Eye (tissue), 1 donor: ENCODE measurements around the gene ELMO1.
A peak's percentile ranks its signal among the peaks of the same experiment; 100 is the strongest.

Source experiments
- DNase-seq: peaks from one replicate; pipeline ENCODE4 v3.0.0-alpha.2; 2015

Gene ELMO1

DNA sequence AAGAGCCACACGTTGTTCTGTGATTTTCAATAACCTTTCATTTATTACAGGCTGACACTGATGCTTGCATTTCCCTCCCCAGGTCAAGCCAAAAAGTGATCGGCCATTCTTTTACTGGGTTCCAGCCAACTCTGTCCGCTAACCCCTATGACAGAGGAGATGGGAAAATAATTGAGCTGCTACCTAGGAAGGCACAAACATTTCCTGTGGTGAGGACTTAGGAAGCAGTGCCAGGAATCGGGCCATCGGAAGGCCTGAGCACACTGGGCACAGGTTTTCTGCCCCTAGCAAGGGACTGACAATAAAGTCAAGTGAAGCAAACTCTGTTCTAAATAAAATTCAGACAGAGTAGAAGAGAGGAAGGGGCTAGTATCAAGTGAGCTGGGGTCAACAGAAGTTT, 411.4 kb downstream of the ELMO1 start:
- no peak for DNase-seq

GRCh38 chr7:37035631-37036030, 413.0 kb downstream of the ELMO1 start:
- no peak for DNase-seq

DNA sequence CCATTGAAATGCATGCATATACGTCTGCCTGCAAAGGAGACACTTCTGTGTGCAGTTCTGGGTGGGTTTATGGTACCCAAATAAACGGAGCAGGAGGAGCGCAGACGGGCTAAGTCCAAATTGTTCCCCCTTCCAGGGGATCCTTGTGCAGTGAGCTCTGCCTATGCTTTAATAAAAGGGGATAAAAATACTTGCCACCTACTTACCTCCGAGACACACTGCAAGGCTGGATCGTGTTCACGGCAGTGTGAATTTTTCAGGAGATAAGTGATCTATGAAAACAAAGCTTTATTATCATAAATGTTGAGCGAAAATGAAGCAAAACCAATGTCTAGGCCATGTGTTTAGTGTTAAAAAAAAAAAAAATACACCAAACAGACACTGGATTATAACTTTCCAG, 415.5 kb downstream of the ELMO1 start:
- no peak for DNase-seq

GRCh38 chr7:37032258-37032601, 416.4 kb downstream of the ELMO1 start:
- DNase-seq: no peak

DNA sequence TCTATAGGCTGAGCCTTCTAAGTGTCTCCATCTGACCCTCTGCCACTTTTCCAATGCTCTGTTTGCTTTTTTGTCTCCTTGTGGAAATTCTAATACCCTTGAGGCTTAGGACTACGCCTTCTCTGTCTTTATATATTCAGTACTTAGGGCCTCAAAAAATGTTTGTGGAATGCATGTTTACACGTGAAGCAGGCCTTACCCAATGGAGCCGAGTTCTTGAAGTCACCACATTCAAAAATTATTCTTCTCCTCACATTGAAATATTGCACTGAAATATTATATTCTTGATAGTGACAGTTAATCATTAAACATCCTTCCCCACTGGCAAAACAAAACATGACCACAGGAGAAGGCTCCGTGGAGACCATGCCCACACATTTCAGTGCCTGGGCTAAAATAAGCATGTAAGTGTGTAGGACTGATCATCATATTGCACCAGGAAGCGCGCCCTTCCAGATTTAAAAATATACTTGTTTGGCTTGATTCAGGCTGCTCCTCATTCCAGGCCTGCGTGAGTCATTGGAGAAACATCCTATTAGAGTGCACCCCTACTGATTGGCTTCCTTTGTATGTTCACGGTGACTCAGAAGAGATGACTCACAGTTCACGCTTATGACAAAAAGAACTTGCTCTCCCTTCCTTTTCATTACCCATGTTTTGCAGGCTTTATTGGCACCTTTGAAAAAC, 416.9 kb downstream of the ELMO1 start:
- peak; percentile 79 for DNase-seq

- DNase-seq: no peak
These were observed 419.7 kb downstream of the ELMO1 start for GRCh38 chr7:37028909-37029440.

- no peak for DNase-seq
These were observed 420.9 kb downstream of the ELMO1 start for GRCh38 chr7:37027557-37028341.

GRCh38 chr7:37027104-37027503, 421.6 kb downstream of the ELMO1 start:
- DNase-seq: no peak

DNA sequence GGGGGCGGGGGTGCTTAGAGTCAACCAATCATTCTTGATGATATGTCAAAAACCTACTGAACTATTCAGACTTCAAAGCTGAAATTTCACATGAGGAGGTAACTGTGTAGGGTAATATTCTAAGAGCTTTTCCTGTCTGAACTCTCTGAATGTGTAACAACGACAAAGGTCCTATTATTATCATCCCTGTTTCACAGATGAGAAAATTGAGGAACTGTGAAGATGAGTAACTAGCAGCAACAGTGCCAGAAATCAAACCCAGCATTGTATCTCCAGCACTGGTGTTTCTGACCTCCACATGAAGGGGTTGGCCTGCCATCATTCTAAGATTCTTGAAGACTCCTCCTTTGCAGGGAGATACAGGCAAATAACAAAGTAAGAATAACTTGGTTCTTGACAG, 429.7 kb downstream of the ELMO1 start:
- no peak for DNase-seq

- DNase-seq: no peak
These were observed 432.4 kb downstream of the ELMO1 start for GRCh38 chr7:37016064-37016878.

DNA sequence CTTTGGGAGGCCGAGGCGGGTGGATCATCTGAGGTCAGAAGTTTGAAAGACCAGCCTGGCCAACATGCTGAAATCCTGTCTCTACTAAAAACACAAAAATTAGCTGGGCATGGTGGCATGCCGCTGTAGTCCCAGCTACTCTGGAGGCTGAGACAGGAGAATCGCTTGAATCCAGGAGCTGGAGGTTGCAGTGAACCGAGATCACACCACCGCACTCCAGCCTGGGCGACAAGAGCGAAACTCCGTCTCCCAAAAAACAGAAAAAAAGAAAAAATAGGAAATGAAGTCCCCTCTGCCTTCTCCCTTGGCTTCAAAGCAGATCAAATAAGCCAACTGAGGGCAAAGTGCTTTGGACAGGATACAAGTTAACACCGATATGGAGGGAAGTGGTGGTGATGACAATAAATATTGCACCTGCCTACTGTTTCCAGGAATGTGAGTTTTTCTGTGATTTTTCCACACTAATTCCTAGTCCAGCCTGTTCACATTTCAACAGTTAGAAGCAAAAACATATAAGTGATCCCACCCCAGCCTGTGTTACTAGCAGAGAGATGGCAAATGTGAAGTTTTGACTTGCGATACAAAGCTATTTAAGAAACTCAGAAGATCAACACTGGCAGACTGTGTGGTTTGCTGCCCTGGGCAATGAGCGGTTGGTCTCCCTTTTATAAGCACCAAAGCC, 433.2 kb downstream of the ELMO1 start:
- DNase-seq: no peak

DNA sequence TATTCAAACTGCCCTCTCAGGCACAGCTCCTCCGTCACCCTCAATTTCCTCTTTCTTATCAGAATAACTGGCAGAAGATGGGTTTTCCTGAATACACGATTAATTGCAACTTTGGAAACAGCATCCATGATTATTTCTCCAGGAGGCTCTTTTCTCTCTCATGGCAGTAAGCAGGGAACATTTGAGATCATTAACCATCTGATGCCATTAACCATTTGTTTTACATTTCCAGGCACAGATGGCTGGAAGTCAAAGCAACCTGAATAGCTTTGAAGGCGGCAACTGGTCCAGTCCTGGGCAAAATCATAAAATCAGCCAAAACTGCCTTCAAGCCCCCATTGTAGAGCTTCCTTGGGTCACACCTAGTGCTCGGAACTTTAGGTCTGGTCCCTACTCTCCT, 434.9 kb downstream of the ELMO1 start:
- DNase-seq: no peak

GRCh38 chr7:37011151-37011890, 437.3 kb downstream of the ELMO1 start:
- DNase-seq: no peak

DNA sequence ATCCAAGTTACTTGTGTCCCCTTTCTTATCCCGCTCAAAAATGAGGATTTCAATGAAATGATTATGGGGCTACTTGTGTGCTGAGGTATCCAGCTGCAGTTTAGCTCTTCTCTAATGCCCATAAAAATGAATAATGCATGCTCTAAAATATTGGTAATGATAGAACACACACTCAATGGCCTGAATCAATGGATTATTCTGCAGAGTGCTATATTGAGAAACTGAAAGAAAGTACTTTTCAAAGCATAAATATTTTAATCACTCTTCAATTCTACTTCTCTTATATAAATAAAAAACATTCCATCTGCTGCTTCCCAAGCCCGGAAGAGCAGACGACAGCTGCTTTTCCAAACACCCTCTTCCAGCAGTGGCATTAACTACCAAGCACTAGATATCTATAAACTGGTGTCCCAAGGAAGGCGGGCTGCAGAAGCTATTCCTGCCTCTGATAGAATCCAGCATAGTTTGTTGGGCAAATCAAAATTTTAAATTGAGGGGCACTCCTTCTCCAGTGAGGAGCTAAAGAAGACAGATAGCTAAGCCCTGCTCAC, 439.5 kb downstream of the ELMO1 start:
- no peak for DNase-seq

DNA sequence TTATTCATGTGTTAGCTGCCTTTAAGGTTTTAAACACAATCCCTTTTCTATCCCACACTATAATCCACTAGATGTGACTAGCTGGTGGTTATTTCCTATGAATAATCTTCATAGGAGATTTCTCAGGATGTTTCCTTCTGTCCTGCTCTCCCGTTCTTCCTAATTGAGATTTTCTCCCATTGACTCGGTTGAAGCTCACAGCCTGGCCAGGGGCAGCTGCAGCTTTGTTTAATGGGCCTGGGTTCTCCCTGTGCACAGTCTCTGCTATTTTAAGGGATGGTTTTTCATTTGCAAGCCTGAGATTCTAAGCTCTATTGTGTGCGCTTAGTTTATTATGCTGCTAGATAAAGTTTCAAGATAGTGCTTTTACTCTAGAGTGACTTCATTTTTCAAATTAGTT, 441.0 kb downstream of the ELMO1 start:
- DNase-seq: no peak

DNA sequence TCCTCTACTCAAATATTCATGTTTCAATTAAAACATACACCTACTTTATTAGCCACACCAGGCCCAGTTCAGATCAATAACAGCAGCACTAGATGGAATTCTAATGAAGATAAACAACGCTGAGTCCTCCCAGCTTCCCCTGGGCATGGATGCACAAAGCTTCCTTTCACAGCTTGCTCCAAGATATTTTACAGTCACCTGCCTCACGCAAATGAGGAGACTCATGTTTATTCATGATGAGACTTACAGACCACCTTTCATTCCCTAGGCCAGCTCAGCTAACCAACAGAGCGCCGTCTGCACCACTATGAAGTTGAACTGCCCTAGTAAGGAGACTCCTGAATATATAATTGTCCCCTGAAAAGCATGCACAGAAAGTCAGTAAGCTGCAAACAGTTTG, 441.4 kb downstream of the ELMO1 start:
- no peak for DNase-seq

DNA sequence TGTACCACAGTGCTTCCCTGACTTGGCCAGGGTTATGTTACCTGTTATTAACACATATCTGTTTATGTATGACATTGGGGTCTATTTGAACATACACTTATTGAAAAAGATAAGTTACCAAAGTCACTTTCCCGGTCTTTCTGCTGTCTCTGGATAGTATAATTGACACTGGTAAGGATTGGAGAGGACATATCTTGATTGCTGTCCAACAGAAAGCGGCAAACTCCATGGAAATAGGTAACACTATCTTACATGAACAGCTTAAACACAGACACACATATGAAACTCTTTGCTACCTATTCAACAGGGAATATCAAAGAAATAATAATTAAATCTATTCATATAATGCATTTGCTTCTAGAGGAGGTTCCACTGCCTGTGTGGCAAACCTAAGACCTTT, 441.9 kb downstream of the ELMO1 start:
- DNase-seq: no peak

DNA sequence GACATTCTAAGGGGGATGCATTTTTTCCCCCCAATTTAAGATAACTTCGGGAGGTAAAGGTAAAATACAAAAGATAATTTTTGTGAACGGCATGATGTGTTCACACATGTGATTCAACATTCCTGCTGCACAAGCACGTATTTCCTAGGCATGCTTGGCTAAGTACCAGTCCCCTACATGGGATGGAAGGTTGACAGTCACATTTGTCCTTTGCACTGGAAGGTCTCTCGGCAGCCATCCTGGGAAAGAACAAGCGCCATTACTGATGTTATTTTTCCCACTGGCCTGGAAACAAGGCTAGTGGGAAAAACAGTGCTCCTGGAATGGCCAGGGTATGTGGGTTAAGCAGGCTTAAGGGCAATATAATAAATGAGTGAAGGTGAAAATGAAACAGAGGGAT, 448.2 kb downstream of the ELMO1 start:
- no peak for DNase-seq

- peak; percentile 30 for DNase-seq
These were observed 448.8 kb downstream of the ELMO1 start for GRCh38 chr7:36999626-37000485.

DNA sequence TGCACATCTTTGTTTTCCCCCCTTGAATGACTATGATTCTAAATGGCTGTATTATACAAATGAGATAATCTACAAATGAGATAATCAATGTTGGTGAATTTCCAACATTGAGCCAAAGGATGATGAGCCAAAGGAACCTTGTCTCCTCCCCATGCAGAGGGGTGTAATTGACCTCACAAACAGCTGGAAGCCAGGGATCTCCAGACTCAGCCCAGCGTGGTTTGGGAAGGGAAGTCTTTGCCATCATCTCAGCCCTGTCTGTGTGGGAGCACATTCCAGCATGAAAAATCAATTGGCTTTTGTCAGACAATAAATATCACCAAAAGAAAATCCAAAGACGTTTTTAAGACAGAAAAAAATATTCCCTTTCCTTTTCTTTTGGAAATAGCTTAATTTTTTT, 452.9 kb downstream of the ELMO1 start:
- DNase-seq: no peak
